ENCODE data around the gene DNAAF8.

GRCh38 chr16:4718466-4718865, 15.9 kb upstream of the DNAAF8 start:
- TF ChIP-seq CTCF (conservative IDR thresholded peaks at IDR 0.05 in 1 of 2, IDR thresholded peaks at IDR 0.05 in 1 of 2; ENCODE audit: extremely low read depth in 1 of 2, insufficient read depth in 1 of 2, low read depth in 1 of 2, low read length in 2 of 2) = no peak
- no peak for TF ChIP-seq EZH2 (IDR thresholded peaks at IDR 0.05; ENCODE audit: borderline replicate concordance, low read length)
